Measurements from ENCODE around the gene SLC26A6. TPM values are rescaled to one million over a fixed set of nuclear protein-coding genes. Genes with fewer than 3 reads are reported as not detected.

Gene SLC26A6
- total RNA-seq, 1 experiment from 2014 or later: 58.9 TPM

DNA sequence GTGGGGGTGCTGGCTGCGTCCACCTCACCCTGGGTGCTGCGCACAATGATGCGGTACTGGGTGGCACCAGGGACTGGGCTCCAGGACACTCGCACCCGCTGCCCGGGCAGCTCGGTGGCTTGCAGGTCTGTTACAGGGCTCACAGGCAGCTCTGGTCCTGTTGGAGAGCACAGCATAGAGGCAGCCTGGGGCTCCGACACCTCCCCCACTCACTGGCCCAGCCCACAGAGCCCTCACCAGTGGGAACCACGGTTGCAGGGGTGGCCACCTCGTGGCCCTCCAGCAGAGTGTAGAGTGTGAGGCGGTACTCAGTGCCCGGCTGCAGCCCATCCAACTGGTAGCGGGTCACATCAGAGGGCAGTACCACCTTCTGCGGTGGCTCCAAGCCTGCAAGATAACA is 43.8 kb downstream of the SLC26A6 start:
- no peak overlapping the region for H3K4me3 Mint-ChIP-seq
- H3K4me1 Mint-ChIP-seq: peaks cover 23% of the 10 kb centered on the region
- TF ChIP-seq SMAD3 (CRISPR knock-in tag; IDR thresholded peaks at IDR 0.05; ENCODE audit: borderline replicate concordance) (no peak), ZNF281 (CRISPR knock-in tag; IDR thresholded peaks at IDR 0.05) (no peak), NFATC4 (CRISPR knock-in tag; IDR thresholded peaks at IDR 0.05) (no peak), NR3C1 (CRISPR knock-in tag; conservative IDR thresholded peaks at IDR 0.05; ENCODE audit: low read depth) (no peak), ZBTB43 (CRISPR knock-in tag; IDR thresholded peaks at IDR 0.05) (no peak), EMX1 (CRISPR knock-in tag; IDR thresholded peaks at IDR 0.05) (no peak), NR1H2 (CRISPR knock-in tag; IDR thresholded peaks at IDR 0.05) (no peak), CBFB (CRISPR knock-in tag; IDR thresholded peaks at IDR 0.05; ENCODE audit: low read depth) (no peak), ZNF121 (CRISPR knock-in tag; IDR thresholded peaks at IDR 0.05) (no peak), ZNF263 (CRISPR knock-in tag; IDR thresholded peaks at IDR 0.05; ENCODE audit: low read depth) (no peak)
- TF ChIP-seq, protein P1, sequence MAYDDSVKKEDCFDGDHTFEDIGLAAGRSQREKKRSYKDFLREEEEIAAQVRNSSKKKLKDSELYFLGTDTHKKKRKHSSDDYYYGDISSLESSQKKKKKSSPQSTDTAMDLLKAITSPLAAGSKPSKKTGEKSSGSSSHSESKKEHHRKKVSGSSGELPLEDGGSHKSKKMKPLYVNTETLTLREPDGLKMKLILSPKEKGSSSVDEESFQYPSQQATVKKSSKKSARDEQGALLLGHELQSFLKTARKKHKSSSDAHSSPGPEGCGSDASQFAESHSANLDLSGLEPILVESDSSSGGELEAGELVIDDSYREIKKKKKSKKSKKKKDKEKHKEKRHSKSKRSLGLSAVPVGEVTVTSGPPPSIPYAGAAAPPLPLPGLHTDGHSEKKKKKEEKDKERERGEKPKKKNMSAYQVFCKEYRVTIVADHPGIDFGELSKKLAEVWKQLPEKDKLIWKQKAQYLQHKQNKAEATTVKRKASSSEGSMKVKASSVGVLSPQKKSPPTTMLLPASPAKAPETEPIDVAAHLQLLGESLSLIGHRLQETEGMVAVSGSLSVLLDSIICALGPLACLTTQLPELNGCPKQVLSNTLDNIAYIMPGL (CRISPR knock-in tag; IDR thresholded peaks at IDR 0.05): no peak
- TF ChIP-seq, protein P2, sequence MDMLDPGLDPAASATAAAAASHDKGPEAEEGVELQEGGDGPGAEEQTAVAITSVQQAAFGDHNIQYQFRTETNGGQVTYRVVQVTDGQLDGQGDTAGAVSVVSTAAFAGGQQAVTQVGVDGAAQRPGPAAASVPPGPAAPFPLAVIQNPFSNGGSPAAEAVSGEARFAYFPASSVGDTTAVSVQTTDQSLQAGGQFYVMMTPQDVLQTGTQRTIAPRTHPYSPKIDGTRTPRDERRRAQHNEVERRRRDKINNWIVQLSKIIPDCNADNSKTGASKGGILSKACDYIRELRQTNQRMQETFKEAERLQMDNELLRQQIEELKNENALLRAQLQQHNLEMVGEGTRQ (CRISPR knock-in tag; IDR thresholded peaks at IDR 0.05): no peak
- TF ChIP-seq, protein P3, sequence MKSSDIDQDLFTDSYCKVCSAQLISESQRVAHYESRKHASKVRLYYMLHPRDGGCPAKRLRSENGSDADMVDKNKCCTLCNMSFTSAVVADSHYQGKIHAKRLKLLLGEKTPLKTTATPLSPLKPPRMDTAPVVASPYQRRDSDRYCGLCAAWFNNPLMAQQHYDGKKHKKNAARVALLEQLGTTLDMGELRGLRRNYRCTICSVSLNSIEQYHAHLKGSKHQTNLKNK (CRISPR knock-in tag; IDR thresholded peaks at IDR 0.05): no peak
- TF ChIP-seq, protein P4, sequence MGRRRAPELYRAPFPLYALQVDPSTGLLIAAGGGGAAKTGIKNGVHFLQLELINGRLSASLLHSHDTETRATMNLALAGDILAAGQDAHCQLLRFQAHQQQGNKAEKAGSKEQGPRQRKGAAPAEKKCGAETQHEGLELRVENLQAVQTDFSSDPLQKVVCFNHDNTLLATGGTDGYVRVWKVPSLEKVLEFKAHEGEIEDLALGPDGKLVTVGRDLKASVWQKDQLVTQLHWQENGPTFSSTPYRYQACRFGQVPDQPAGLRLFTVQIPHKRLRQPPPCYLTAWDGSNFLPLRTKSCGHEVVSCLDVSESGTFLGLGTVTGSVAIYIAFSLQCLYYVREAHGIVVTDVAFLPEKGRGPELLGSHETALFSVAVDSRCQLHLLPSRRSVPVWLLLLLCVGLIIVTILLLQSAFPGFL (CRISPR knock-in tag; IDR thresholded peaks at IDR 0.05; ENCODE audit: borderline replicate concordance): no peak
- ChIA-PET POLR2A (no interaction called here), CTCF (no interaction called here)
- H3K27ac Mint-ChIP-seq: no peak overlapping the region
- no peaks in the 10 kb centered on the region for H3K36me3 Mint-ChIP-seq
- no peaks in the 10 kb centered on the region for H3K9me3 Mint-ChIP-seq
- no peaks in the 10 kb centered on the region; the same call in 1 of the 2 replicates for H3K27me3 Mint-ChIP-seq (ENCODE audit: low read depth)
- DNase-seq (ENCODE audit: low spot score) (no peak), ATAC-seq (no peak)

DNA sequence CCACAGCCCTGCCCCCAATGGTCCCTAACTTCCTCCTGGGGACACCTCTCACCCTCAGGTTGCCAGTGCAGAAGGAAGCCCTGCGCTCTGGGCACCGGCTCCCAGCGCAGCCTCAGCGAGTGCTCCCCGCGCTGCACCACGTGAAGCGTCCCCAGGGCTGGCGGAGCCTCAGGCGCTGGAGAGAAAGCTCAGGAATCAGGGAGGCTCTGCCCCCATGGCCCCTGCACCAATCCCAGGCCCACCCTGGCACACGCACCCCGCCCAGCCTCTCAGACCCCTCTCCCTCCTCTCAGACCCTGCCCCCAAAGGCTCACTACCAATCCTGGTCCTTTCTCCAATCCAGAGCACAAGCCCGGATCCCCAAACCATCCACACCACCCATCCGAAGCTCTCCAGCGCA is 47.0 kb downstream of the SLC26A6 start:
- H3K4me1 Mint-ChIP-seq: peaks cover 7% of the 10 kb centered on the region
- peak overlapping the region; percentile 61; the same call in 1 of the 2 replicates for H3K27ac Mint-ChIP-seq
- ATAC-seq: peak; percentile 72
- H3K4me3 Mint-ChIP-seq: no peak overlapping the region
- TF ChIP-seq NFYB (CRISPR knock-in tag; conservative IDR thresholded peaks at IDR 0.05; ENCODE audit: low read depth) (no peak), TP53 (CRISPR knock-in tag; IDR thresholded peaks at IDR 0.05) (no peak), GABPB1 (CRISPR knock-in tag; IDR thresholded peaks at IDR 0.05) (no peak), ZNF263 (CRISPR knock-in tag; IDR thresholded peaks at IDR 0.05; ENCODE audit: low read depth) (no peak), MAX (CRISPR knock-in tag; IDR thresholded peaks at IDR 0.05) (no peak)
- H3K36me3 Mint-ChIP-seq: no peaks in the 10 kb centered on the region
- no peaks in the 10 kb centered on the region for H3K9me3 Mint-ChIP-seq
- ChIA-PET POLR2A (interaction anchor here (0.5 kb wide), 1 partner anchor 277 kb away, joined by 3 read pairs; no protein-coding TSS in a partner anchor), CTCF (interaction anchor here (1.1 to 2.7 kb wide), 3 partner anchors 27 to 188 kb away, joined by 3 to 12 read pairs (median 6); no protein-coding TSS in a partner anchor)
- DNase-seq (ENCODE audit: low spot score): no peak
- H3K27me3 Mint-ChIP-seq (ENCODE audit: low read depth): no peaks in the 10 kb centered on the region; the same call in 1 of the 2 replicates

All from WTC11 (cell line).